HCT116 (cell line): Measurements from ENCODE around the gene SH3YL1.

Experiments
- EZH2 ChIP-seq: fragments of 200-600 bp; sonication (generic); IDR thresholded peaks from 2 replicates; pipeline ENCODE4 v1.6.1; 2017; ENCODE audit warnings: antibody characterized with exemption, mixed run types
- JUND ChIP-seq: IDR thresholded peaks from 2 replicates; pipeline ENCODE4 v1.6.1; 2012
- MAX ChIP-seq: IDR thresholded peaks from 2 replicates; pipeline ENCODE4 v1.6.1; 2012
- POLR2A ChIP-seq: IDR thresholded peaks from 2 replicates; pipeline ENCODE4 v1.7.0; 2011; ENCODE audit warnings: borderline replicate concordance; ENCODE audit not compliant: insufficient read depth, insufficient read length; ENCODE audit errors: extremely low read depth
- RAD21 ChIP-seq: IDR thresholded peaks from 2 replicates; pipeline ENCODE4 v1.6.1; 2012; ENCODE audit warnings: low read depth, mild to moderate bottlenecking
- SIN3A ChIP-seq: IDR thresholded peaks from 2 replicates; pipeline ENCODE4 v1.6.1; 2012; ENCODE audit warnings: low read depth
- ZNF274 ChIP-seq: fragments of 200-500 bp; sonication (Bioruptor generic); IDR thresholded peaks from 2 replicates; pipeline ENCODE4 v1.6.1; 2014; ENCODE audit warnings: mild to moderate bottlenecking, low read depth, low read length, inconsistent platforms
- TF ChIP-seq, protein P1 (sequence below): IDR thresholded peaks from 2 replicates; pipeline ENCODE4 v1.6.1; 2011; ENCODE audit warnings: mild to moderate bottlenecking, low read length, moderate library complexity; ENCODE audit not compliant: insufficient replicate concordance; ENCODE audit errors: extremely low read depth

DNA sequence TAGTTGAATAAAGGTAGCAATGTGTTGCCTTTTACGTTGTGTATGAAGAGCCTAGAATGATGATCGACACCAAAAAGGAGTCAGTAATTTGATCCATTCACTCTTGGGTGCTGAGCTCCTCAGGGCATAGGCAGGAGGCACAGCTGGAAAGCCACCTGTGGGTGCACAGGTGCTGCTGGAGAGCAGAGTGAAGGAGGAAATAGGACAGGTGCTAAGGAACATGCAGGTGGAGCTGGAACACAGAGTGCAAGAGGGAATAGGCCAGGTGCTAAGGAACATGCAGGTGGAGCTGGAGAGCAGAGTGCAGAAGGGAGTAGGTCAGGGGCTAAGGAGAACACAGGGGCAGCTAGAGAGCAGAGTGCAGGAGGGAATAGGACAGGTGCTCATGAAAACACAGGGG lies 86.1 kb downstream of the SH3YL1 start:
- no peak for TF ChIP-seq RAD21
- TF ChIP-seq JUND = no peak
- TF ChIP-seq, protein P1, sequence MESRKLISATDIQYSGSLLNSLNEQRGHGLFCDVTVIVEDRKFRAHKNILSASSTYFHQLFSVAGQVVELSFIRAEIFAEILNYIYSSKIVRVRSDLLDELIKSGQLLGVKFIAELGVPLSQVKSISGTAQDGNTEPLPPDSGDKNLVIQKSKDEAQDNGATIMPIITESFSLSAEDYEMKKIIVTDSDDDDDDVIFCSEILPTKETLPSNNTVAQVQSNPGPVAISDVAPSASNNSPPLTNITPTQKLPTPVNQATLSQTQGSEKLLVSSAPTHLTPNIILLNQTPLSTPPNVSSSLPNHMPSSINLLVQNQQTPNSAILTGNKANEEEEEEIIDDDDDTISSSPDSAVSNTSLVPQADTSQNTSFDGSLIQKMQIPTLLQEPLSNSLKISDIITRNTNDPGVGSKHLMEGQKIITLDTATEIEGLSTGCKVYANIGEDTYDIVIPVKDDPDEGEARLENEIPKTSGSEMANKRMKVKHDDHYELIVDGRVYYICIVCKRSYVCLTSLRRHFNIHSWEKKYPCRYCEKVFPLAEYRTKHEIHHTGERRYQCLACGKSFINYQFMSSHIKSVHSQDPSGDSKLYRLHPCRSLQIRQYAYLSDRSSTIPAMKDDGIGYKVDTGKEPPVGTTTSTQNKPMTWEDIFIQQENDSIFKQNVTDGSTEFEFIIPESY = no peak
- no peak for TF ChIP-seq POLR2A
- no peak for TF ChIP-seq SIN3A
- no peak for TF ChIP-seq EZH2
- TF ChIP-seq MAX = no peak
- no peak for TF ChIP-seq ZNF274
